H9 (cell line): Measurements from ENCODE around the gene KMT5B. TPM values are rescaled to one million over a fixed set of nuclear protein-coding genes. Genes with fewer than 3 reads are reported as not detected.

ENCODE experiments used
- DNase-seq: peaks from one replicate; pipeline ENCODE4 v3.0.0-alpha.2; 2017
- H2AFZ ChIP-seq: one replicate; pipeline ENCODE4 v1.6.1; 2013; ENCODE audit warnings: mild to moderate bottlenecking, low read length, control low read depth, moderate library complexity
- H2AK5ac ChIP-seq: 2 replicates; pipeline ENCODE4 v1.6.1; 2013; ENCODE audit warnings: low read length, control low read depth, mixed read lengths; ENCODE audit not compliant: insufficient read length
- H2BK120ac ChIP-seq: one replicate; pipeline ENCODE4 v1.6.1; 2013; ENCODE audit warnings: low read depth, mild to moderate bottlenecking, low read length, control low read depth, inconsistent platforms; ENCODE audit not compliant: poor library complexity, severe bottlenecking
- H2BK12ac ChIP-seq: 2 replicates; pipeline ENCODE4 v1.6.1; 2013; ENCODE audit warnings: low read length, control low read depth, mixed read lengths, low read depth; ENCODE audit not compliant: insufficient read length
- H2BK15ac ChIP-seq: 2 replicates; pipeline ENCODE4 v1.6.1; 2013; ENCODE audit warnings: low read depth, low read length, control low read depth
- H2BK20ac ChIP-seq: one replicate; pipeline ENCODE4 v1.6.1; 2013; ENCODE audit warnings: low read depth, mild to moderate bottlenecking, low read length, control low read depth, inconsistent platforms; ENCODE audit not compliant: poor library complexity, severe bottlenecking
- H2BK5ac ChIP-seq: 2 replicates; pipeline ENCODE4 v1.6.1; 2013; ENCODE audit warnings: low read length, control low read depth, mixed read lengths; ENCODE audit not compliant: insufficient read length
- H3K14ac ChIP-seq: 2 replicates; pipeline ENCODE4 v1.6.1; 2013; ENCODE audit warnings: low read length, control low read depth; ENCODE audit not compliant: insufficient read depth
- H3K18ac ChIP-seq: 2 replicates; pipeline ENCODE4 v1.6.1; 2013; ENCODE audit warnings: low read depth, mild to moderate bottlenecking, mixed read lengths, low read length, control low read depth; ENCODE audit not compliant: insufficient read length
- H3K23ac ChIP-seq: 2 replicates; pipeline ENCODE4 v1.6.1; 2013; ENCODE audit warnings: low read length, control low read depth, mixed read lengths, low read depth; ENCODE audit not compliant: insufficient read length
- H3K23me2 ChIP-seq: 2 replicates; pipeline ENCODE4 v1.6.1; 2013; ENCODE audit warnings: low read depth, mild to moderate bottlenecking, mixed read lengths, low read length, control low read depth; ENCODE audit not compliant: insufficient read length, poor library complexity, severe bottlenecking
- H3K27ac ChIP-seq: 2 replicates; pipeline ENCODE4 v1.5.1; 2013; ENCODE audit warnings: low read length, control low read depth, mixed read lengths, low read depth; ENCODE audit not compliant: insufficient read length
- H3K27me3 ChIP-seq: 2 replicates; pipeline ENCODE4 v1.6.1; 2013; ENCODE audit warnings: low read length, control low read depth, inconsistent platforms; ENCODE audit not compliant: insufficient read depth
- H3K4ac ChIP-seq: 2 replicates; pipeline ENCODE4 v1.6.1; 2013; ENCODE audit warnings: low read depth, mild to moderate bottlenecking, control low read depth, inconsistent platforms, low read length, moderate library complexity
- H3K4me1 ChIP-seq: 2 replicates; pipeline ENCODE4 v1.6.1; 2013; ENCODE audit warnings: low read length, control low read depth, inconsistent platforms; ENCODE audit not compliant: insufficient read depth
- H3K4me2 ChIP-seq: 2 replicates; pipeline ENCODE4 v1.6.1; 2013; ENCODE audit warnings: low read length, control low read depth, mixed read lengths; ENCODE audit not compliant: insufficient read length, insufficient read depth
- H3K56ac ChIP-seq: 2 replicates; pipeline ENCODE4 v1.6.1; 2013; ENCODE audit warnings: low read depth, mild to moderate bottlenecking, mixed read lengths, low read length, control low read depth; ENCODE audit not compliant: insufficient read length
- H3K79me1 ChIP-seq: 2 replicates; pipeline ENCODE4 v1.6.1; 2013; ENCODE audit warnings: low read depth, mild to moderate bottlenecking, moderate library complexity, low read length, control low read depth, inconsistent platforms; ENCODE audit not compliant: insufficient read depth, poor library complexity, severe bottlenecking
- H3K79me2 ChIP-seq: 2 replicates; pipeline ENCODE4 v1.6.1; 2013; ENCODE audit warnings: low read length, control low read depth, inconsistent platforms; ENCODE audit not compliant: insufficient read depth
- H3K9ac ChIP-seq: 2 replicates; pipeline ENCODE4 v1.6.1; 2013; ENCODE audit warnings: low read length, control low read depth, mixed read lengths; ENCODE audit not compliant: insufficient read length; ENCODE audit errors: extremely low read depth
- H3K9me3 ChIP-seq: one replicate; pipeline ENCODE4 v1.6.1; 2013; ENCODE audit warnings: low read depth, low read length, inconsistent platforms; ENCODE audit not compliant: control insufficient read depth
- H3T11ph ChIP-seq: one replicate; pipeline ENCODE4 v1.6.1; 2013; ENCODE audit warnings: mild to moderate bottlenecking, low read length, control low read depth, inconsistent platforms
- H4K20me1 ChIP-seq: one replicate; pipeline ENCODE4 v1.6.1; 2013; ENCODE audit not compliant: control insufficient read depth, insufficient read length, insufficient read depth
- H4K5ac ChIP-seq: 2 replicates; pipeline ENCODE4 v1.6.1; 2013; ENCODE audit warnings: low read depth, mild to moderate bottlenecking, mixed read lengths, low read length, control low read depth; ENCODE audit not compliant: insufficient read length
- H4K8ac ChIP-seq: replicated peaks from 2 replicates; pipeline ENCODE4 v1.6.1; 2013; ENCODE audit warnings: low read length, control low read depth, mixed read lengths, low read depth; ENCODE audit not compliant: insufficient read length
- H4K91ac ChIP-seq: 2 replicates; pipeline ENCODE4 v1.6.1; 2013; ENCODE audit warnings: low read depth, mild to moderate bottlenecking, moderate library complexity, mixed read lengths, low read length, control low read depth; ENCODE audit not compliant: insufficient read length
- H3K27ac Mint-ChIP-seq, 3 experiments: 2 replicates in 2 of 3; 3 replicates in 1 of 3; pipeline ENCODE4 v1.8.0; 2020 to 2021; ENCODE audit warnings: mixed read lengths in 3 of 3, mild to moderate bottlenecking in 1 of 3, moderate library complexity in 1 of 3
- H3K27me3 Mint-ChIP-seq: 2 replicates; pipeline ENCODE4 v1.8.0; 2021; ENCODE audit warnings: low read depth, mild to moderate bottlenecking, moderate library complexity, mixed read lengths
- H3K36me3 Mint-ChIP-seq, 3 experiments: 2 replicates in 2 of 3; 3 replicates in 1 of 3; pipeline ENCODE4 v1.8.0; 2020 to 2021; ENCODE audit warnings: low read depth in 3 of 3, mixed read lengths in 3 of 3; ENCODE audit not compliant: insufficient read depth in 1 of 3
- H3K4me1 Mint-ChIP-seq, 2 experiments: 2 replicates each; pipeline ENCODE4 v1.8.0; 2020; ENCODE audit warnings: mixed read lengths in 2 of 2
- H3K4me3 Mint-ChIP-seq, 2 experiments: 2 replicates in 1 of 2; 3 replicates in 1 of 2; pipeline ENCODE4 v1.8.0; 2020 to 2021; ENCODE audit warnings: mild to moderate bottlenecking in 2 of 2, mixed read lengths in 2 of 2, moderate library complexity in 1 of 2
- H3K9me3 Mint-ChIP-seq, 2 experiments: 2 replicates in 1 of 2; 3 replicates in 1 of 2; pipeline ENCODE4 v1.8.0; 2020; ENCODE audit warnings: mild to moderate bottlenecking in 2 of 2, mixed read lengths in 2 of 2, moderate library complexity in 1 of 2
- CTCF ChIP-seq: fragments of 200-600 bp; sonication (generic); conservative IDR thresholded peaks from 3 replicates; pipeline ENCODE4 v1.8.0; 2021; ENCODE audit warnings: antibody characterized with exemption, mild to moderate bottlenecking
- WGBS: extraction: QIAGEN DNeasy Blood & Tissue Kit; methylation state at CpG from one replicate; pipeline ENCODE4 v1.1.7; 2013; ENCODE audit warnings: missing lambda C conversion rate, low lambda C conversion rate, mixed read lengths; ENCODE audit not compliant: insufficient read length; ENCODE audit errors: extremely low coverage; 5-methylcytosine and 5-hydroxymethylcytosine counted together
- total RNA-seq: library from RNA; stranded (reverse); gene quantifications from 2 replicates; pipeline ENCODE4 v1.2.1, GENCODE V29; 2021

Gene KMT5B
- total RNA-seq, 1 experiment from 2014 or later = 61.6 TPM

- H2BK20ac ChIP-seq = no peak overlapping the region
- no peak for TF ChIP-seq CTCF
- H3K23me2 ChIP-seq = peaks cover 6% of the 10 kb centered on the region
- H3K79me1 ChIP-seq = no peaks in the 10 kb centered on the region
- H3K79me2 ChIP-seq = peaks cover 15% of the 10 kb centered on the region; the same call in 1 of the 2 replicates
- peaks cover 29 to 34% of the 10 kb centered on the region in 2 experiments for H3K4me1 Mint-ChIP-seq
- H3K18ac ChIP-seq = no peak overlapping the region
- no peak overlapping the region; a peak in 1 of 7 replicates for H3K27ac Mint-ChIP-seq
- no peak overlapping the region for H4K5ac ChIP-seq
- no peak overlapping the region for H3K4ac ChIP-seq
- H2BK15ac ChIP-seq = no peak overlapping the region
- WGBS = no CpG with 5 or more reads among the region's 15 CpGs
- no peak overlapping the region for H3K4me2 ChIP-seq
- no peak overlapping the region for H3K23ac ChIP-seq
- no peak overlapping the region for H2BK5ac ChIP-seq
- peak; percentile 43 for DNase-seq
- H3K14ac ChIP-seq = no peak overlapping the region
- H4K91ac ChIP-seq = no peak overlapping the region
- H3K27me3 Mint-ChIP-seq = peaks cover 13% of the 10 kb centered on the region
- no peaks in the 10 kb centered on the region for H3K27me3 ChIP-seq
- no peaks in the 10 kb centered on the region for H3K9me3 ChIP-seq
- H2BK120ac ChIP-seq = no peak overlapping the region
- H2AFZ ChIP-seq = no peak overlapping the region
- no peak overlapping the region for H3T11ph ChIP-seq
- H3K9ac ChIP-seq = no peak overlapping the region
- H4K20me1 ChIP-seq = no peaks in the 10 kb centered on the region
- H3K36me3 Mint-ChIP-seq = peaks cover 0 to 1% (median 0%) of the 10 kb centered on the region in 3 experiments; a peak in 2 of 7 replicates
- H4K8ac ChIP-seq = no peak overlapping the region
- H3K56ac ChIP-seq = no peak overlapping the region
- H3K4me1 ChIP-seq = no peaks in the 10 kb centered on the region
- H3K9me3 Mint-ChIP-seq = peaks cover 0 to 1% of the 10 kb centered on the region in 2 experiments; a peak in 2 of 5 replicates
- H2AK5ac ChIP-seq = no peak overlapping the region
- H3K27ac ChIP-seq = no peak overlapping the region
- peak overlapping the region; percentile 71 to 76 for H3K4me3 Mint-ChIP-seq
- no peak overlapping the region for H2BK12ac ChIP-seq
These were observed 2.0 kb upstream of the KMT5B start for GRCh38 chr11:68215087-68215445.
